ENCODE measurements around the gene G0S2.

- no peak for TF ChIP-seq CTCF (conservative IDR thresholded peaks at IDR 0.05; ENCODE audit: low read depth in 2 of 2)
- no peak for TF ChIP-seq NANOG (IDR thresholded peaks at IDR 0.05; ENCODE audit: borderline replicate concordance)
- TF ChIP-seq EZH2 (IDR thresholded peaks at IDR 0.05; ENCODE audit: low read depth, unreplicated experiment), result no peak
- TF ChIP-seq, protein P1, sequence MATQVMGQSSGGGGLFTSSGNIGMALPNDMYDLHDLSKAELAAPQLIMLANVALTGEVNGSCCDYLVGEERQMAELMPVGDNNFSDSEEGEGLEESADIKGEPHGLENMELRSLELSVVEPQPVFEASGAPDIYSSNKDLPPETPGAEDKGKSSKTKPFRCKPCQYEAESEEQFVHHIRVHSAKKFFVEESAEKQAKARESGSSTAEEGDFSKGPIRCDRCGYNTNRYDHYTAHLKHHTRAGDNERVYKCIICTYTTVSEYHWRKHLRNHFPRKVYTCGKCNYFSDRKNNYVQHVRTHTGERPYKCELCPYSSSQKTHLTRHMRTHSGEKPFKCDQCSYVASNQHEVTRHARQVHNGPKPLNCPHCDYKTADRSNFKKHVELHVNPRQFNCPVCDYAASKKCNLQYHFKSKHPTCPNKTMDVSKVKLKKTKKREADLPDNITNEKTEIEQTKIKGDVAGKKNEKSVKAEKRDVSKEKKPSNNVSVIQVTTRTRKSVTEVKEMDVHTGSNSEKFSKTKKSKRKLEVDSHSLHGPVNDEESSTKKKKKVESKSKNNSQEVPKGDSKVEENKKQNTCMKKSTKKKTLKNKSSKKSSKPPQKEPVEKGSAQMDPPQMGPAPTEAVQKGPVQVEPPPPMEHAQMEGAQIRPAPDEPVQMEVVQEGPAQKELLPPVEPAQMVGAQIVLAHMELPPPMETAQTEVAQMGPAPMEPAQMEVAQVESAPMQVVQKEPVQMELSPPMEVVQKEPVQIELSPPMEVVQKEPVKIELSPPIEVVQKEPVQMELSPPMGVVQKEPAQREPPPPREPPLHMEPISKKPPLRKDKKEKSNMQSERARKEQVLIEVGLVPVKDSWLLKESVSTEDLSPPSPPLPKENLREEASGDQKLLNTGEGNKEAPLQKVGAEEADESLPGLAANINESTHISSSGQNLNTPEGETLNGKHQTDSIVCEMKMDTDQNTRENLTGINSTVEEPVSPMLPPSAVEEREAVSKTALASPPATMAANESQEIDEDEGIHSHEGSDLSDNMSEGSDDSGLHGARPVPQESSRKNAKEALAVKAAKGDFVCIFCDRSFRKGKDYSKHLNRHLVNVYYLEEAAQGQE (IDR thresholded peaks at IDR 0.05; ENCODE audit: unreplicated experiment), result no peak
- no peak for TF ChIP-seq POLR2AphosphoS5 (IDR thresholded peaks at IDR 0.05; ENCODE audit: low read depth)
- no peak for TF ChIP-seq EZH2phosphoT487 (IDR thresholded peaks at IDR 0.05; ENCODE audit: unreplicated experiment)
- no peak for TF ChIP-seq CREB1 (CRISPR knock-in tag; IDR thresholded peaks at IDR 0.05; ENCODE audit: low read depth)
- TF ChIP-seq ETS1 (IDR thresholded peaks at IDR 0.05), result no peak
- TF ChIP-seq ZNF331 (CRISPR knock-in tag; IDR thresholded peaks at IDR 0.05; ENCODE audit: low read depth), result no peak
- no peak for TF ChIP-seq STAT1 (IDR thresholded peaks at IDR 0.05; ENCODE audit: unreplicated experiment)
- no peak for TF ChIP-seq JUNB (IDR thresholded peaks at IDR 0.05; ENCODE audit: unreplicated experiment)
- no peak for TF ChIP-seq ZNF114 (CRISPR knock-in tag; IDR thresholded peaks at IDR 0.05)
Measured at GRCh38 chr1:209707308-209707707, 32.1 kb downstream of the G0S2 start.
